ENCODE results near the gene MNAT1. TPM values are rescaled to one million over a fixed set of nuclear protein-coding genes. Genes with fewer than 3 reads are reported as not detected.

MNAT1 gene
- total RNA-seq, 2 experiments from 2014 or later = 41.6 to 44.1 TPM

- POLR2A ChIA-PET = interaction anchor here (0.9 kb wide), 1 partner anchor 177 kb away, joined by 3 read pairs; the partner anchor contains the start of genes SLC38A6 and TRMT5
- TF ChIP-seq, protein P1, sequence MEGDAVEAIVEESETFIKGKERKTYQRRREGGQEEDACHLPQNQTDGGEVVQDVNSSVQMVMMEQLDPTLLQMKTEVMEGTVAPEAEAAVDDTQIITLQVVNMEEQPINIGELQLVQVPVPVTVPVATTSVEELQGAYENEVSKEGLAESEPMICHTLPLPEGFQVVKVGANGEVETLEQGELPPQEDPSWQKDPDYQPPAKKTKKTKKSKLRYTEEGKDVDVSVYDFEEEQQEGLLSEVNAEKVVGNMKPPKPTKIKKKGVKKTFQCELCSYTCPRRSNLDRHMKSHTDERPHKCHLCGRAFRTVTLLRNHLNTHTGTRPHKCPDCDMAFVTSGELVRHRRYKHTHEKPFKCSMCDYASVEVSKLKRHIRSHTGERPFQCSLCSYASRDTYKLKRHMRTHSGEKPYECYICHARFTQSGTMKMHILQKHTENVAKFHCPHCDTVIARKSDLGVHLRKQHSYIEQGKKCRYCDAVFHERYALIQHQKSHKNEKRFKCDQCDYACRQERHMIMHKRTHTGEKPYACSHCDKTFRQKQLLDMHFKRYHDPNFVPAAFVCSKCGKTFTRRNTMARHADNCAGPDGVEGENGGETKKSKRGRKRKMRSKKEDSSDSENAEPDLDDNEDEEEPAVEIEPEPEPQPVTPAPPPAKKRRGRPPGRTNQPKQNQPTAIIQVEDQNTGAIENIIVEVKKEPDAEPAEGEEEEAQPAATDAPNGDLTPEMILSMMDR (IDR thresholded peaks at IDR 0.05) = no peak
- Mint-ChIP-seq H3K27me3 (no peaks in the 10 kb centered on the region), H3K4me3 (no peak overlapping the region), H3K36me3 (ENCODE audit: low read depth) (peaks cover 15% of the 10 kb centered on the region), H3K9me3 (no peaks in the 10 kb centered on the region), H3K4me1 (ENCODE audit: low read depth) (peaks cover 5% of the 10 kb centered on the region), H3K27ac (no peak overlapping the region)
- CTCF ChIA-PET = no interaction called here
- intact Hi-C loops (cut with micrococcal nuclease) = no loop called here
- ATAC-seq (no peak), DNase-seq (no peak)
Measured at GRCh38 chr14:60803871-60804270, 69.3 kb downstream of the MNAT1 start.

DNA sequence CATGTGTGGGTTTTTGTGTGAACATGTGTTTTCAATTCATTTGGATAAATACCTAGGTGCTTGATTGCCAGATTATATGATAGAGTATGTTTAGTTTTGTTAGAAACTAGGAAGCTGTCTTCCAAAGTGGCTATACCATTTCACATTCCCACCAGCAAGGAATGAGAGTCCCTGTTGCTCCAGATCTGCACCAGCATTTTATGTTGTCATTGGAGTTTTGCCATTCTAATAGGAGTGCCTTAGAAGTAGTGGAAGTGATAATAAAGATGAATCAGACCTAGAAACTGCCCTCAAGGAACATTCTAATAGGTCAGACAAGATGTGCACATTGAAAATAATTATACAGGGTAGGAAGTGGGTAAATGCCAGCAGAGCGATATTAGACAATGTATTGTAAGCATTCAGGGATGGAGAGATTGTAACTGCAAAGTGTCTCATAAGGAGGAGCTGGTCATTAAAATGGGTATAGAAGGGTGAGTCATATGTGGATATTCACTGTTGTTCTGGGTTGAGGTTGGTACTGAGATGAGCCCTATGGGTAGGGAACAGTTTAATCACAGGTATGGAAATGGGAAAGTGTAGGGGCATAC lies 71.4 kb downstream of the MNAT1 start:
- ATAC-seq (peak; percentile 45), DNase-seq (no peak)
- ChIA-PET POLR2A (no interaction called here), CTCF (no interaction called here)
- TF ChIP-seq, protein P1 (IDR thresholded peaks at IDR 0.05) = no peak
- Mint-ChIP-seq H3K27ac (no peak overlapping the region), H3K27me3 (no peaks in the 10 kb centered on the region), H3K4me3 (no peak overlapping the region), H3K9me3 (no peaks in the 10 kb centered on the region), H3K36me3 (ENCODE audit: low read depth) (peaks cover 7% of the 10 kb centered on the region), H3K4me1 (ENCODE audit: low read depth) (peaks cover 5% of the 10 kb centered on the region)
- intact Hi-C loops (cut with micrococcal nuclease) = no loop called here

GRCh38 chr14:60807247-60807646 lies 72.7 kb downstream of the MNAT1 start:
- peaks cover 5% of the 10 kb centered on the region for H3K4me1 Mint-ChIP-seq (ENCODE audit: low read depth)
- CTCF ChIA-PET = no interaction called here
- H3K4me3 Mint-ChIP-seq = no peak overlapping the region
- no peaks in the 10 kb centered on the region for H3K9me3 Mint-ChIP-seq
- TF ChIP-seq, protein P1 (IDR thresholded peaks at IDR 0.05) = no peak
- POLR2A ChIA-PET = no interaction called here
- H3K27ac Mint-ChIP-seq = no peak overlapping the region
- H3K27me3 Mint-ChIP-seq = no peaks in the 10 kb centered on the region
- no peak for DNase-seq
- ATAC-seq = no peak
- intact Hi-C loops (cut with micrococcal nuclease) = no loop called here
- H3K36me3 Mint-ChIP-seq (ENCODE audit: low read depth) = peaks cover 13% of the 10 kb centered on the region

GRCh38 chr14:60807971-60808370 lies 73.4 kb downstream of the MNAT1 start:
- Mint-ChIP-seq H3K36me3 (ENCODE audit: low read depth) (peaks cover 18% of the 10 kb centered on the region), H3K27me3 (no peaks in the 10 kb centered on the region), H3K4me1 (ENCODE audit: low read depth) (peaks cover 5% of the 10 kb centered on the region), H3K27ac (no peak overlapping the region), H3K4me3 (no peak overlapping the region), H3K9me3 (no peaks in the 10 kb centered on the region)
- POLR2A ChIA-PET = no interaction called here
- TF ChIP-seq, protein P1 (IDR thresholded peaks at IDR 0.05) = no peak
- no peak for ATAC-seq
- no peak for DNase-seq
- intact Hi-C loops (cut with micrococcal nuclease) = no loop called here
- CTCF ChIA-PET = no interaction called here

DNA sequence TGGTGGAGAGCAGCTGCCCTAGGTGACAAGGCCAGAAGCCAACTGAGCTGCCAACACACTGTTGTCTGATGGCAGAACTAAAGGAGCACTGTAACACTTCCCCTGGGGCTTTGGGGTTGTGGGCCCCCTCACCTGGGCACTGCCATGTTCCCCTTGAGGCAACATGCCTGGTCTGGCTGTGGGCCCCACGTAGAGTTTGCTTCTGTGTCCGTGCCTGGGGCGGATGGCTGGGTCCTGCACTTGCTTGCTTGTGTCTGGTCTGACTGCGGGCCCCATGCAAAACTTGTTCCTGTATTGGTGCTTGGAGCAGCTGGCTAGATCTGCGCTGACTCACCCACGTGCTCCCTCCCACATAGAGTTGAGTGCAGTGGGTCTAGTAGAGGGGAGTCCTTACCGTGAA lies 78.4 kb downstream of the MNAT1 start:
- CTCF ChIA-PET = no interaction called here
- Mint-ChIP-seq H3K27ac (no peak overlapping the region), H3K4me3 (no peak overlapping the region), H3K36me3 (ENCODE audit: low read depth) (peaks cover 24% of the 10 kb centered on the region), H3K27me3 (no peaks in the 10 kb centered on the region), H3K4me1 (ENCODE audit: low read depth) (no peaks in the 10 kb centered on the region), H3K9me3 (no peaks in the 10 kb centered on the region)
- TF ChIP-seq, protein P1 (IDR thresholded peaks at IDR 0.05) = no peak
- ATAC-seq = no peak
- DNase-seq = no peak
- intact Hi-C loops (cut with micrococcal nuclease) = no loop called here
- POLR2A ChIA-PET = no interaction called here

All from activated CD8-positive, alpha-beta T cell treated with anti-CD3 and anti-CD28 coated beads for 36 hours (primary cell).